DMS79 (cell line): ENCODE data around the gene ACAP3.

Experiments
- DNase-seq: peaks from one replicate; lab custom pipeline; 2025; lab: John Stamatoyannopoulos, UW

ACAP3 gene

DNA sequence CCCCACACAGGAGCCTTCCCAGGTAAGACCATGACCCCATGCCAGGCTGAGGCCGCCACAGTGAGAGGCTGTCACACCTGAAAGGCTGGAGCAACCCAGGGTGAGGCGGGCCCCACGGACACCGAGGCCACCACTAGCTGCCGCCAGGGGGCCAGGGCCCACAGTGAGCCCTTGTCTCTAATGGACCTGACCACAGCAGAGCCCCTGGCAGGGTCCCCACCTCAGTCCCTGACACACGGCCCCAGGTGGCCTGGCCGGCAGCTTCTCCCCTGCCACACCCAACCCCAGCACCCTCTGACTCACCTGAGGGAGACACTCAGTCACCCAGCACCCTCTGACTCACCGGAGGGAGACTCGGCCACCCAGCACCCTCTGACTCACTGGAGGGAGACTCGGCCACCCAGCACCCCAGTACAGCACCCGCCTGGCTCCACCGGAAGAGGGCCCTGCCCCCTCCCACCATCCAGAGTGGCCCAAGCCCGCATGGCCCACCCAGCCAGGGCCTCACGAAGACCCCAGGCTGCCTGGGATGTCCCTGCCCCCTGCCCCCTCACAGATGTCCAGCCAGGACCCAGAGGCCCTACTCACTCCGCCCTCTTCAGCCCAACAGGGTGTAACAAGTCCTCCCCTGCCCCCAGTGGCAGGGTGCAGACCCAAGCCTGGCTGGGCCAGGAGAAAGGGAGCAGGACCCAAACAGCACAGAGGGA lies 37.1 kb upstream of the ACAP3 start:
- DNase-seq: no peak

DNA sequence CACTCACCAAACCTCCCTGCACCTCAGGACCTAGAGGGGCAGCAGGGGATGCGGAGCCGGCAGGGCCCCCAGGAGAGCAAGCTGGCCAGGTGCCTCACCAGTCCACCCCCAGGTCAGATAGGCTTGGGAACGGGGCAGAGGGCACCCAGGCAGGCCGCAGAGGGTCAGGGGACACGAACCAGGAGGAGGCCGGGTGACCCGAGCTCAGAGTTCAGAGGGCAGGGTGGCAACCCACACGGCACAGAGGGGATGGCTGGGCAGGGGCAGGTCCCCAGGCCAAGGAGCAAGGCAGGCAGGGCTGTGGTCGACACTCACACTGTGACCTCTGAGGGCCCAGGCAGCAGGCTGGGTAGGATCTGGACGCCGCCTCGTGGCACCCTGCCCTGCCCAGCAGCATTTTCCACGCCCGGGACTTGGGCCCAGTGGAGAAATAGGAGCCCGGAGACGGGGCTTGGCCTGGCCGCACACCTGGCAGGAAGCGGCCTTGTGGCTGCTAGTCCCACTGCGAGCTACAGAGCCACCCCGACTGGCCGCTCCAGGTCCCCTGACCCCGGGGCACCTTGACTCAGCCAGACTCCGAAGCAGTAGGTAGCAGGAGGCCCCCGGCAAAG lies 36.2 kb upstream of the ACAP3 start:
- no peak for DNase-seq

DNA sequence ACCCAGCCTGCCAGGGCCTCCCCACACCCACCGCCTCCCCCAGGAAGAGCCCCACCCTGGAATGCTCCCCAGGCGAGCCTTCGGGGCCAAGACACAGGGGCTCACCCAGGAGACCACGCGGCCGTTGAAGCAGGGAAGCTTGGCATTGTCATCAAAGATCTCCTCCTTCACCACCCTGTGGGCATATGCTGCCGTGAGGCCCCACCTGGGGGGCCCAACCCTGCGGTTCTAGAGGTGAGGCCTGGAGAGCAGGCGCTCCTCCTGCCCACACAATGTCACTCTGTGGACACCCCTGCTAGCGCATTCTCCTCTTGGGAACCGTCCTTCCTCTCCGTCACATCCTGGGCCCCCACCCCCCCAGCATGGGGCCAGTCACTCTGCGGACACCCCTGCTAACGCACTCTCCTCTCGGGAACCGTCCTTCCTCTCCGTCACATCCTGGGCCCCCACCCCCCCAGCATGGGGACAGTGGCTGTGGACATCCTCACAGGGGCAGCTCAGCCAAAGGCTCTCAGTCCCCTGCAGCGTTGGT lies 34.9 kb upstream of the ACAP3 start:
- DNase-seq: no peak

DNA sequence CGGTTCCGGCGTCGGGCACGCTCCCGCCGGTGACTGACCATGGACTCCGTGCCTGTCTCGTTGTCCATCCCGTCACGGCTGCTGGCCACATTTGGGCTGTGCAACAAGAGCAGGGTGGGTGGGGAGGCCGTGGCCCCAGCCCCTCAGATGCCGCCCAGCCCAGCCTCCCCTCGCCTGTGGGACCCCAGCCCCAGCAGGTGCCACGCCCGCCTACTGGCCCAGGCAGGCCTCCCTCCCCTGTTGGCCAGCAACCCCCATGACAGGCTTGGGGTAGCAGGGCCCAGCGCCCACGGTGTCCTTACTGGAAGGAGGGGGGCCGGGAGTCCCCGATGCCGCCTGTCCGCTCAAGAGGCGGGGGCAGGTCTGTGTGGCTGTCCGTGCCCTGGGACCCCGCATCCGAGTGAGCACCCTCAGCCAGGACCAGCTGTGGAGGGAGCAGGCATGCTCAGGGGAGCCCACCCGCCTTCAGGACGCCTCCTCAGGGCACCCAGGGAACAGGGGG lies 34.4 kb upstream of the ACAP3 start:
- no peak for DNase-seq

DNA sequence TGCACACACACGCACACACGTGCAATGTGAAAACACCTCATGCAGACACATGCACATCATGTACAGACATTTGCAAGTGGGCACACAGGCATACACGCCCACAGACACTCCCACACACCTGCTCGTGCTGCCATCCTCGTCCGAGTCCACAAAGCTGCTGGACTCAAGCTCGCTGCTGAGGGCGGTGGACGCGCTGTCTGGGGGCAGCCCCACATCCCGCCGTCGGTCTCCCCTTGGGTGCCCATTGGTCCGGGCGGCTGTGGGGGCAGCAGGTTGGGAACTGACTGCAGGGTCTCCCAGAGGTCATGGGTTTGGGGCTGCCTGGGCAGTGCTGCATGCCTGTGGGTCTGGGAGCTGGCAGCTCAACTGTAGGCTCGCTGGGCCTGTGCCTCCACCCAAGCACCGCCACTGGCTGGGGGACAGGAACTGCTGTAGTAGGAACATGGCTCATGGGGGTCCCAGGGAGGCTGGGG lies 33.9 kb upstream of the ACAP3 start:
- DNase-seq: no peak

DNA sequence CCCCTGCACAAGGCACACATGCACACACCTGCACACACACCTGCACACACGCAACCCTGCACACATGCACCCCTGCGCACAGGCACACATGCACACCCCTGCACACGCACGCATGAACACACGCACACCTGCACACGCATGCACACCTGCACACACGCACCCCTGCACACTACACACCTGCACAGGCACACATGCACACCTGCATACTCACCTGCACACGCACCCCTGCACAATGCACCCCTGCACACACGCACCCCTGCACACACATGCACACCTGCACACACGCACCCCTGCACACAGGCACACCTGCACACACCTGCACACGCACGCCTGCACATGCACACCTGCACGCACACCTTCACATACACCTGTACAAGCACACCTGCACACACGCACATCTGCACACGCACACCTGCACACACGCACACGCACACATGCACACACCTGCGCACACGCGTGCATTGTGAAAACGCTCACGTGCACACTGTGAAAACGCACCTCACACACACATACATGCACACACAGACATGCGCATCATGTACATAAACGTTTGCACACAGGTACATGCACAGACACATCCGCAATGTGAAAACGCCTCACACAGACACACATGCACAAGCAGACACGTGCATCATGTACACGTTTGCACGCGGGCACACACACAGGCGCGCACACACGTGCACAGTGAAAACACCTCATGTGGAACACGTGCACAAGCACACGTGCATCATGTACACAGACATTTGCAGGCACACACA lies 33.2 kb upstream of the ACAP3 start:
- DNase-seq: no peak

DNA sequence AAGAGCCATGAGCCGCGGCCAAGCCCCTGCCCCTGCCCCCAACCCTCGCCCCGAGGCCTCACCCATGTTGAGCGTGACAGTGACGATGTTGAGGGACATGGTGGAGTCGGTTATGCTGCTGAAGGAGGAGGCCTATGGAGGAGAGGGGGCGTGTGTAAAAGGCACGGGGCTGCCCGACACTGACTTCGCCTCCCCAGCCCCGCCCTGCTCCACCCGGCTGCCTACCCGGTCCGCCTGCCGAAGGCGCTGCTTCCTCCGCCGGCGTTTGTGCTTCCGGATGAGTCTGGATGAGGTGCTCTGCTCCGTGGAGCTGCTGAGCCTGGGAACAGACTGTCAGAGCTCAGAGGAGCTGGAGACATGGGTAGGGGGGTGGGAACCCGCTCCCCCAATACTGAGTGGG lies 32.5 kb upstream of the ACAP3 start:
- DNase-seq: no peak

DNA sequence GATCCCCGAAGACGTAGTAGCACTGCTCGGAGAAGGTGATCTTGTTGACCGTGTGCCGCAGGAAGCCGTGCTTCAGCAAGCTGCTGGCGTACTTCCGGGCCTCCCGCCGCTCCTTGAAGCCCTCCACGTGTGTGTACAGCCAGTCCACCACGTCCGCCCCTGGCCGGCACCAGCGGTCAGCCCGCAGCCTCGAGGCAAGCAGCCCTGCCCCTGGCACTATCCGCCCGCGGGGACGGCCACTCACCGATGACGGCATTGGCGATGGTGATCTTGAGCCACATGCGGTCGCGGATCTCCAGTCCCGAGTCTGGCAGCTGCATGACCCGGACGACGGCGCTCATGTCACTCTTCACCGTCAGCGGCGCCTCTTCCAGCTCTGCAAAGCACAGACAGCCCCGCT lies 30.5 kb upstream of the ACAP3 start:
- no peak for DNase-seq

DNA sequence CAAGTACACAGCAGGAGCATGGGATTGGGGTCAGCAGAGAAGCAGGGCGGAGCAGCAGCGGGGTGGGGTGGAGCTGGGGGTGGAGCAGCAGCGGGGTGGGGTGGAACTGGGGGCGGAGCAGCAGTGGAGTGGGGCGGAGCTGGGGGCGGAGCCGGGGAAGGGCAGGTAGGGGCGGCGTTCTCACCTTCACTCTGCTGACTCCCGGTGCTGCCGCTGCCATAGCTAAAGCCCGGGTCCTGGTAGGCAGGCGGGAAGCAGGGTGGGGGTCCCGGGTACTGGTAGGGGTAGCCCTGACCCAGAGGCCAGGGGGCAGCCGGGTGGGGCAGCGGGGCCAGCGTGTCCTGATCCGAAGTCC lies 30.0 kb upstream of the ACAP3 start:
- DNase-seq: no peak

DNA sequence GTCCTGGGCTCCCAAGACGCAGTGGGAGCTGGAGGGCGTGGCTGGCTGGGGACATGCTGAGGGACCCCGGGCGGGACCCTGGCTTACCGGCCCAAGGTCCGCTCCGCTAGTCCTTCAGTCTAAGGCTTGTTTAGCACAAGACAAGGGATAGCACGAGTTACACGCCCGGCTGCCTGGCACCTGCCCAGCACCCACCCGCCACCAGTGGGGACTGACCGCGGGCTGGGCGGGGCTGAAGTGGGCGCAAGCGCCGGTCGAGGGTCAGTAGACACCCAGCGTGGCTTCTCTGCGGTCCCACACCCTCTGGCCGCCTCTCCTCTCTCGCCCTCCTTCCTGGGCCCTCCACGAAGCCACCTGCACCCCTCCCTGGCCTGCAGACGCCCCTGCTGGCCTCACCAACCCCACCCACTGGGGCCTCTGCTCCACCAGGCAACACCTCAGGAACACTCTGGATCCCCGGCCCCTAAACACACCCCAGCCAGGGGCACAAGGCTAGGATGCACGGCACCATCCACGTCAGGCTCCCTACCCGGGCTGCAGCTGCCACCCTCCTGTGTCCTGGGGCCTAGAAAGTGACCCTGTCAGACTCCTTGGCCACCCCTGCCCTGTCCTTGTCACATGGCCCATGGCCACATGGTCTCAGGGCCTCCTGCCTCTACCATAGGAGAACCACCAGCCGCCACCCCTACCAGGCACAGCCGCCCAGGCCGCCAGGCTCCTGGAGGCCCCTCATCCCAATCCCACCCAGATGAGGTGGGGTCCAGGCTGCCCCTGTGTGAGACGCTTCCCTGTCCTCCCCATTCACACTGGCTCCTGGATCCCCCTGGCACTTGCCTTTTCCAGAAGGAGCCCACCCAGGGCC lies 29.4 kb upstream of the ACAP3 start:
- no peak for DNase-seq

DNA sequence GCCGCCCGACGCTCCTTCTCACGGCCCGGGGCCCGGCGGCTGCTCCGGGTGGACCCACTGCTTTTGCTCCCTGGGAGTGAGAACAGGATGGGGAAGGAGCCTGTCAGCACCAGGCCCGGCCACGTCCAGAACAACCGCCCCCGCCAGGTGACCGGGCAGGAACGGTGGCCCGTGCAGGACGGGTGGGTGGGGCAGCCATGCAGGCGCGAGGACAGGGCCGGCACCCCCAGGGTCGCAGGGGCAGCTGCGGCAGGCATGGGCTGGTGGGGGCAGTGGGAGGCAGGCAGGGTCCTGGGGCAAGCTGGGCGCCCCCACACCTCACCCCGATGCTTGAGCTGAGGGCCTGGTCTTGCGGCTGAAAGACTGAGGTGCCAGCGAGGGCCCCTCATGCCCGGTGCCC lies 28.7 kb upstream of the ACAP3 start:
- no peak for DNase-seq

DNA sequence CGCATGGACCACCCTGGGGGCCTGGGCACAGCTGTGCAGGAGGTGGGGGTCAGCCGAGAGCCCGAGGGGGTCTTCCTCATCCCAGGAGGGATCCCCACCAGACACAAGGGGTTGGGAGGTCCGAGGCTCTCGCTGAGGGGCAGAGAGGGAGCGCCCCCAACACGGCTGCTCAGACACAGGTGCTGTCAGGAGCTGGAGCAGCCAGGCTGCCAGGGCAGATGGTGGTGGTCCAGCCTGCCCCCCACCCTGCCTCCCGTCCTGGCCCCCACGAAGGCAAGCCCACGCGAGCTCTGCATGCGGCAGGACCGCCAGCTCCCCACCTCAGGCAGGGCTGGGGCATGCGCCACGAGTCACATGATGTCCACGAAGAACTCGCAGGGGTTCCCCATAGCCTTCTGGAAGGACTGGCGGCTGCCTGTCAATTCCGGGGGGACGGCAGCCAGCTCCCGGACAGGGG lies 28.1 kb upstream of the ACAP3 start:
- DNase-seq: no peak

DNA sequence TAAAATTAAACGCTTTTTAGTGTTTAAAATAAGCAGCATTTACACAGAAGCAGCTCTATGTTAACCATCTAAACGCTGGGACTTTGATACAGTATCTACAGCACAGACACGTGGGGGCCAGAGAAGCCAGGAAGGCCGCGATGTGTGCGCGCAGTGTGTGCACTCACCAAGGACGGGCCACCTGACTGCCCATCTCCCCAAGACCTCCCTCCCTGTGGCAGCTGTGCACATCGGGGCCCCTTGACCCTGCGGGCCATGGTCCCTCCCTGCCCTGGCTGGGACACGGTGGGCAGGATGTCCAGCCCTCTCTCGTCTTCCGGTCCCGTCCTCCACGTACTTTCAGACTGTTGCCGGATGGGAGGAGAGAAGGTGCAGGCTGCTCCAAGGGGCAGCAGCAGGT lies 27.6 kb upstream of the ACAP3 start:
- no peak for DNase-seq

DNA sequence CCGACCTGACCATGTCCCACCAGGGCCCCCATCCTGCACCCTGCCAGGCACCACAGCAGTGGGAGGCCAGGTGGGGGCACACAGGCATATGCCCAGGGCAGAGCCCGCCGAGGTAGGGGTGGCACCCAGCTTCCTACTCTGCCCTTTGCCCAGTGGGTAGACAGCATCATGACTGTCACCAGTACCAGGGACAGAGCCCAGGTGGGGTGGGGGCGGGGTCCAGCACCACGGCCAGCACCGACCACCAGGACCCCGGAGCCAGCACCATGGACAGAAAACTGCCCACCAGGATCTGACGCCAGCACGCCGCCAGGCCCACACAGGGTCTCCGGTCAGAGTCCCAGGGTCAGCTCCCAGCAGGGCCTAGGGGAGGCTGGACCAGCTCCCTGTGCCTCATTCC lies 27.1 kb upstream of the ACAP3 start:
- DNase-seq: no peak

DNA sequence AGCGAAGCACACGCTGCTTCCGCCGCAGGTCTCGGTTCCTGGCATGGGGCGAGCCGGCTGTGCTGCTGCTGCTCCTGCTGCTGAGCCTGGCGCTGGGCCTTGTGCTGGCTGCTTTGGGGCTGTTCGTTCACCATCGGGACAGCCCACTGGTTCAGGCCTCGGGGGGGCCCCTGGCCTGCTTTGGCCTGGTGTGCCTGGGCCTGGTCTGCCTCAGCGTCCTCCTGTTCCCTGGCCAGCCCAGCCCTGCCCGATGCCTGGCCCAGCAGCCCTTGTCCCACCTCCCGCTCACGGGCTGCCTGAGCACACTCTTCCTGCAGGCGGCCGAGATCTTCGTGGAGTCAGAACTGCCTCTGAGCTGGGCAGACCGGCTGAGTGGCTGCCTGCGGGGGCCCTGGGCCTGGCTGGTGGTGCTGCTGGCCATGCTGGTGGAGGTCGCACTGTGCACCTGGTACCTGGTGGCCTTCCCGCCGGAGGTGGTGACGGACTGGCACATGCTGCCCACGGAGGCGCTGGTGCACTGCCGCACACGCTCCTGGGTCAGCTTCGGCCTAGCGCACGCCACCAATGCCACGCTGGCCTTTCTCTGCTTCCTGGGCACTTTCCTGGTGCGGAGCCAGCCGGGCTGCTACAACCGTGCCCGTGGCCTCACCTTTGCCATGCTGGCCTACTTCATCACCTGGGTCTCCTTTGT lies 26.0 kb upstream of the ACAP3 start:
- DNase-seq: no peak

DNA sequence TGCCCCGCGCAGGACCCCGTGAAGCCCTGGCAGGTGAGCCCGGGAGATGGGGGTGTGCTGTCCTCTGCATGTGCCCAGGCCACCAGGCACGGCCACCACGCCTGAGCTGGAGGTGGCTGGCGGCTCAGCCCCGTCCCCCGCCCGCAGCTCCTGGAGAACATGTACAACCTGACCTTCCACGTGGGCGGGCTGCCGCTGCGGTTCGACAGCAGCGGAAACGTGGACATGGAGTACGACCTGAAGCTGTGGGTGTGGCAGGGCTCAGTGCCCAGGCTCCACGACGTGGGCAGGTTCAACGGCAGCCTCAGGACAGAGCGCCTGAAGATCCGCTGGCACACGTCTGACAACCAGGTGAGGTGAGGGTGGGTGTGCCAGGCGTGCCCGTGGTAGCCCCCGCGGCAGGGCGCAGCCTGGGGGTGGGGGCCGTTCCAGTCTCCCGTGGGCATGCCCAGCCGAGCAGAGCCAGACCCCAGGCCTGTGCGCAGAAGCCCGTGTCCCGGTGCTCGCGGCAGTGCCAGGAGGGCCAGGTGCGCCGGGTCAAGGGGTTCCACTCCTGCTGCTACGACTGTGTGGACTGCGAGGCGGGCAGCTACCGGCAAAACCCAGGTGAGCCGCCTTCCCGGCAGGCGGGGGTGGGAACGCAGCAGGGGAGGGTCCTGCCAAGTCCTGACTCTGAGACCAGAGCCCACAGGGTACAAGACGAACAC lies 25.2 kb upstream of the ACAP3 start:
- DNase-seq: no peak

DNA sequence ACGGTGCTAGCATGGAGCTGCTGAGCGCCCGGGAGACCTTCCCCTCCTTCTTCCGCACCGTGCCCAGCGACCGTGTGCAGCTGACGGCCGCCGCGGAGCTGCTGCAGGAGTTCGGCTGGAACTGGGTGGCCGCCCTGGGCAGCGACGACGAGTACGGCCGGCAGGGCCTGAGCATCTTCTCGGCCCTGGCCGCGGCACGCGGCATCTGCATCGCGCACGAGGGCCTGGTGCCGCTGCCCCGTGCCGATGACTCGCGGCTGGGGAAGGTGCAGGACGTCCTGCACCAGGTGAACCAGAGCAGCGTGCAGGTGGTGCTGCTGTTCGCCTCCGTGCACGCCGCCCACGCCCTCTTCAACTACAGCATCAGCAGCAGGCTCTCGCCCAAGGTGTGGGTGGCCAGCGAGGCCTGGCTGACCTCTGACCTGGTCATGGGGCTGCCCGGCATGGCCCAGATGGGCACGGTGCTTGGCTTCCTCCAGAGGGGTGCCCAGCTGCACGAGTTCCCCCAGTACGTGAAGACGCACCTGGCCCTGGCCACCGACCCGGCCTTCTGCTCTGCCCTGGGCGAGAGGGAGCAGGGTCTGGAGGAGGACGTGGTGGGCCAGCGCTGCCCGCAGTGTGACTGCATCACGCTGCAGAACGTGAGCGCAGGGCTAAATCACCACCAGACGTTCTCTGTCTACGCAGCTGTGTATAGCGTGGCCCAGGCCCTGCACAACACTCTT lies 24.5 kb upstream of the ACAP3 start:
- DNase-seq: no peak

DNA sequence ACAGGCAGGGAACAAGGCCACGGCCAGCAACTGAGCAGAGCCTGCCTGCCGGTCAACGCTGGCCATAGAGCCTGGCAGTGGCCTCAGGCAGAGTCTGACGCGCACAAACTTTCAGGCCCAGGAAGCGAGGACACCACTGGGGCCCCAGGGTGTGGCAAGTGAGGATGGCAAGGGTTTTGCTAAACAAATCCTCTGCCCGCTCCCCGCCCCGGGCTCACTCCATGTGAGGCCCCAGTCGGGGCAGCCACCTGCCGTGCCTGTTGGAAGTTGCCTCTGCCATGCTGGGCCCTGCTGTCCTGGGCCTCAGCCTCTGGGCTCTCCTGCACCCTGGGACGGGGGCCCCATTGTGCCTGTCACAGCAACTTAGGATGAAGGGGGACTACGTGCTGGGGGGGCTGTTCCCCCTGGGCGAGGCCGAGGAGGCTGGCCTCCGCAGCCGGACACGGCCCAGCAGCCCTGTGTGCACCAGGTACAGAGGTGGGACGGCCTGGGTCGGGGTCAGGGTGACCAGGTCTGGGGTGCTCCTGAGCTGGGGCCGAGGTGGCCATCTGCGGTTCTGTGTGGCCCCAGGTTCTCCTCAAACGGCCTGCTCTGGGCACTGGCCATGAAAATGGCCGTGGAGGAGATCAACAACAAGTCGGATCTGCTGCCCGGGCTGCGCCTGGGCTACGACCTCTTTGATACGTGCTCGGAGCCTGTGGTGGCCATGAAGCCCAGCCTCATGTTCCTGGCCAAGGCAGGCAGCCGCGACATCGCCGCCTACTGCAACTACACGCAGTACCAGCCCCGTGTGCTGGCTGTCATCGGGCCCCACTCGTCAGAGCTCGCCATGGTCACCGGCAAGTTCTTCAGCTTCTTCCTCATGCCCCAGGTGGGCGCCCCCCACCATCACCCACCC lies 23.6 kb upstream of the ACAP3 start, which contains the start of gene TAS1R3:
Gene TAS1R3, plus strand, starts transcription at position 213 of the 898 bp plus-strand sequence. Its CDS starts 66 bp downstream, at position 279.
- DNase-seq: no peak
